Smooth muscle cell of trachea (primary cell): ENCODE data around the gene BRI3. TPM values are rescaled to one million over a fixed set of nuclear protein-coding genes. Genes with fewer than 3 reads are reported as not detected.

Experiments used
- total RNA-seq: library from RNA; depleted of rRNA; stranded (reverse); fragments of >200 nt; gene quantifications from 2 replicates; pipeline ENCODE4 v1.2.1, GENCODE V29; 2014

BRI3 gene, protein sequence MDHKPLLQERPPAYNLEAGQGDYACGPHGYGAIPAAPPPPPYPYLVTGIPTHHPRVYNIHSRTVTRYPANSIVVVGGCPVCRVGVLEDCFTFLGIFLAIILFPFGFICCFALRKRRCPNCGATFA
- total RNA-seq, result 47.4 and 74.3 TPM in 2 replicates

GRCh38 chr7:98280791-98281756 lies at the start of gene BRI3:
Gene BRI3, plus strand, starts transcription at chr7:98281686. Its CDS starts 110 bp downstream, at chr7:98281796.

DNA sequence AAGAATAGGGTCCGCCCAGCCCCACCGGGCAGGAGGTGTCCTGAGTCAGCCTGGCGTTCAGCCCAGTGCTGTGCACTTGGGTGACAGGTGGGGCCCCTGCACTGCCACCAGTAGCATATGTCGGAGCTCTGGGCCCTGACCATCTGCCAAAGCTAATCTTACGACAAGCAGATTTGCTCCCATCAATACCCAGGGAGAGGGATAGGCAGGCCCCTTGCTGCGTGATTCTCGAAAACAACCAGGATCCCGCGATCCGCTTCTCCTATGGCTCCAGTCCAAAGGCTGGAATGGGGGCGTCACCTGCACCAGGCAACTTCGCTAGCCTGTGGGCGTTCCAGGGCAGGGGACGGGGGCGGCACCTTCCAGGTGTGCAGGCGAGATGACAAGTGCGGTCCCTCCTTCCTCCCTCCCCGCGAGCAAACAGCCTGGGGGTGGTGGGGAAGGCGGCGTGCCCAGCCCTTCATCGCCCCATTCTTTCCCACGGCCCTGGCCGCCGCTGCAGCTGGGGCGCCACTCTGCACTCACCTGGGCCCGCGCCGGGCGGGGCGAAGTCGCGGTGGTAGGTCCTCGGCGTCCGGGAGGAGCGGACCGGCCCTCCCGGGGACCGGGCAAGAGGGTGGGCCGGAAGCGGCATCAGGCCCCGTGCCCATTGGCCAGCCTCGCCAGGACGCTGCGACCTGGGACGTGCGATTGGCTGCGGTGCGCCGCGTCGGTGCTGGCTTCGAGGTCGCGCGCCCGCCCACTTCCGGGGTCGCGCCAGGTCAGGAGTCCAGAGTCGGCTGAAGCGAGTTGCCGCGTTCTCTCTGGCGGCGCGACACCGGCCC lies 29.7 kb upstream of the BRI3 start, which contains the start of gene TECPR1:
Gene TECPR1 (minus strand): TSS at position 632 of the 824 bp plus-strand sequence. CDS start 6,086 bp downstream, outside the sequence.

Other genes with a start within 250 kb of the BRI3 start
- 7.6 and 9.6 TPM in 2 replicates for gene LMTK2, start 174.8 kb upstream of the BRI3 start, total RNA-seq
- 1.7 TPM in 1 of 2 replicates, not detected in the other for gene BHLHA15, start 70.2 kb upstream of the BRI3 start, total RNA-seq
- gene TECPR1, start 29.5 kb upstream of the BRI3 start, total RNA-seq, result 29.5 and 37.1 TPM in 2 replicates
- 1.3 and 4.1 TPM in 2 replicates for gene BAIAP2L1, start 119.4 kb downstream of the BRI3 start, total RNA-seq